GM19193 (cell line): Measurements from ENCODE around the gene MAP3K9.

ENCODE experiments used
- POLR2A ChIP-seq: IDR thresholded peaks from 4 replicates; pipeline ENCODE4 v1.6.1; 2011; ENCODE audit not compliant: insufficient read depth, insufficient read length; ENCODE audit errors: extremely low read depth

Gene MAP3K9

DNA sequence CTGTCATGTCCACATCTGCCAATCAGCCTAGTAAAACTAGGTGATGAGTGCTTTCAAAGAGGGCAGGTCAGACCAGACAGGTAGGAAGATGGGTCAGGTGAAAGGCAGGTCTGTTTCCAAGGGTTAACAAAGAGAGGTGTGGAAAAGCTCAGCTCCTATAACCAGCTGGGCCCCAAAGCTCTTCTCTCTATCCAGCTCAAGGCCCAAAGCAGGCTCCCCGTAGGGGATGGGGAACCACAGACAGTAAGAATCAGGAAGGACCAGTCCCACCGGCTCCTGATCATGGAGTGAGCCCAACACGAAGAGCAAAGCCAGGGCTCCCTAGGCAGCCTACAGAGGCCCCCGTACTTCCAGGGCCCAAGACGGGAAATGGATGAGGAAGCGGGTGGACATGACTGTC is 84.4 kb downstream of the MAP3K9 start:
- TF ChIP-seq POLR2A: no peak

- TF ChIP-seq POLR2A: no peak
Observed at GRCh38 chr14:70724110-70724509, 85.2 kb downstream of the MAP3K9 start.

DNA sequence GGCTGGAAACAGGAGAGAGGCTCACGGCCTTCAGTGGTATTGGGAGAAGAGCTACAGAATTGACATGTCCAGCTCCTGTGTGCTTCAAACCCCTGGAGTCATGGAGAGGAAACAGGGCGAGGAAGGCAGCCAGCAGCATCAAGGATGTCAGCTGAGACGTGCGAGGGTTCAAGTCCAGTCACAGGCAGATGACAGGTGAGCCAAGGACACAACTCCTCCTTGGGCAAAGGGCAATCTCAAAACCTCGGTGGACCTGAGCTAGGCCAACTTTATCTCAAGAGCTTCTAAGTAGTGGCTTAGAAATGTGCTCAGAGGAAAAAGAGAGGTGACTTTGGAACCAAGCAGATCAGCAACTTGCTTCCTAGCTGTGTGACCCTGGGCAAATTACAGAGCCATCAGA is 86.0 kb downstream of the MAP3K9 start:
- TF ChIP-seq POLR2A: no peak

GRCh38 chr14:70722418-70722817 is 86.9 kb downstream of the MAP3K9 start:
- TF ChIP-seq POLR2A: no peak

DNA sequence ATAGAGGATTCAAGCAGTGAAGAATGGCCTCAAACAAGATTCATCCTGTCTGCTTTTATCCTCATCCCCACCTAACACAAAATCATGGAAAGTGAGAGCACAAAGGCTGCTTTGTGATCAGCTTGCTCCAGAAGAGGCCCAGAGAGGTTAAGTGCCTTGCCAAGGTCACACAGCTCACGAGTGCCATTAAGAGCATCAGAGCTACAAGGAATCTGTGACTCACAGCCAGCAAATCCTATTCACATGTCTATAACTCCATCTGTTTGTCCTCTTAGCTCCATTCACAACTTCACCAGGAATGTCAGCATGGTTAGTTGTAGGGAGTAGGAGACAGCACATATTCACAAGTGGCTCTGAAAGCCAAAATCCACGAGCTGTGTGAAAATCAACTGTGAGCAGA is 87.8 kb downstream of the MAP3K9 start:
- no peak for TF ChIP-seq POLR2A

- no peak for TF ChIP-seq POLR2A
Observed at GRCh38 chr14:70718383-70719118, 90.8 kb downstream of the MAP3K9 start.

DNA sequence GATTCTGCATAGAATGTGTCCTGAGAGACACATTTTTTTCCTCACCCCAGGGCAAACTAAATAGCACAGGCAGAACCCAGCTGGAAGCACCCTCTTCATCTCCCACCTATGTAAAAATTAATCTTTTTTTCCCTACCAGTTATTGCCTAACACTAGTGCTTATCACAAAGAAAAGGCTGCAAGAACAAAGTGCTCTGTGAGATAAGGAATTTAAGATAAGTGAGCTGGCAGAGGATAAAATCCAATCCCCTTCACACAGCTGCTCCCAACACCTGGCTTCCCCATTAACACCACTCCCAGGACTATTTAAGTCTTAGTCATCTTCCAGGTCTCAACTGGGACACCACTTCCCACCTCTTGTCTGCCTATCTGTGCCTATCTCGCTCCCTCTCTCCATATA is 92.4 kb downstream of the MAP3K9 start:
- TF ChIP-seq POLR2A: no peak

DNA sequence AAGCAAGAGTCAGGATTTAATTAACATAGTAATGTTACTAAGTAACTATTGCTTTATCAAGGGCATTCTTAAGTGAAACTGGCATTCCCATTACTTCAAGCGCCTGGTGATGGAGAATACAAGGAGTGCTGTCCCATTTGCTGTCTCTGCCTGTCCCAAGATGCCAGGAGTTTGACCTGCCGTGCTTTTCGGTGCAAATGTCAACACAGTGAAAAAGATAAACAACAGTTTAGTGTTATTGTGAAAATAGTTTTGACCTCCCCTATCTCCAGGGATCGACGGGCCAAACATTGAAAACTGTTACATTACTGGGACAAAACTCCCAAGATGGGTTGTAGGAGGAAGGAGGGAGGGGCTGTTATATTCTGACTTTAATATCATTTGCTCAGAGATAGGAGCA is 92.8 kb downstream of the MAP3K9 start:
- TF ChIP-seq POLR2A: no peak

- TF ChIP-seq POLR2A: no peak
Observed at GRCh38 chr14:70714055-70714550, 95.2 kb downstream of the MAP3K9 start.

DNA sequence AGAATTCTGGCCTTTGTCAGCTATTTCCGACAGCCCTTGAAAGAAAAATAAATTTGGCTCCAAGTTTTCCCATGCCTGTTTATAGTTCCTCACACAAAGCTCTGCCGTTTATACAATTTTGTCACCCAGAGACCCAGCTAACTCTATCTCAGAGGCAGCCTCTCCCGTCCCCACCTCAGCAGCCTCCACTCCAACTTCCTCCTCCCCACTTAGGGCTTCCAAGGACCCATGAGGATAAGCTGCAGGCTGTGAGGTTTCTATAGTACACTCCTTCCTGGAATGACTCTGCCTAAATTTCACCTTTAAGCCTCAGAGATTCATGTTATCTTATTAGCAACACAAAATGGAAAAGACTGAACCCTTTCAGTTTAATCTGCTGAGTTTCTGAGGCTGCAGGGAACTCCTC is 95.8 kb downstream of the MAP3K9 start:
- TF ChIP-seq POLR2A: no peak

DNA sequence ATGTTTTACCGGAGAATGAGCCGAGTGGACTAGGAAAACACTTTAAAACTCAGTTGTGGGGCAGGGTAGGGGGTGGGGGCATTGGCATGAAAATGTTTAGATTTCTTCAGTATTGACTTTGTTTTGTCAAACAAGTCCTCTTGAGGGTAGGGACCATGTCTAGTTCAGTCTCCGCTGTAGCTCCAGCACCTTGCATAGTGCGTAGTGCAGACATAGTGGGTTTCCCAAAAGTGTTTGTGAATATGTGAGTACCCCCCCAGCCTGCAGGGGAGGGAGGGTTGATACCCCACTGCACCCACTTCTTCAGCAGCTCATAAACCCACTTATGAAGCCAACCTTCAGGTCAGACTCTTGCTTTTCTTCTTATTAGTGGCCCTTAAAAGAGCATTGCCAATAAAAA is 96.2 kb downstream of the MAP3K9 start:
- TF ChIP-seq POLR2A: no peak

- TF ChIP-seq POLR2A: no peak
Observed at GRCh38 chr14:70711451-70711850, 97.9 kb downstream of the MAP3K9 start.

DNA sequence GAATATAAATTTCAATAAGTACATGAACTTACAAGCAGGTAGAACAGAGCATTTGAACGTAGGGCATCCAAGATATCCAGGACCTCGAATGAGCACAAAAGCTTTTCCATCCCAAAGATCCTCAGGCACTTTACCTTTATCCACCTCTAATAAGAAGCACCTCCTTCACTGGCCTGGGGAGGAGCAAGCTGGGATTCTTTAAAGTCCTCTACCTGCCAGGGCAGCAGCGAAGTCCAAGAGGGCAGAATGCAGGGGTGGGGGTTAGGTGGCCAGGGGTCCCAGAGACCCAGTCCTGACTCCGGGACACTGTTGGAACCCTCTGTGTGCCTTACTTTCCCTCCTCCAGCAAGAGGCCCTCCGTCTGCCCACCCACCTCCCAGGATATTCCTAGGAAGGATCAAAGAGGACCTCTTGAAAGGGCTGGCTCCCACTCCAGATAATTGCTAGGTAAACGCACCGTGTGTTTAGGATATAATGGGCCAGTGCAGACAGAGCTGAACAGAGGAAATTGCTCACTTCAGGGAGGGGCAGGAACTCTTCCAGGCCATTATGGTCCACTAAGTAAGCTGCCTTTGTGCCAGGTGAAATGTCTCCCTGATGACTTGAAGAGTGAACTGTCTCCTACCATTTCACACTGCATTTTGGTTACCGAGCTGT is 99.5 kb downstream of the MAP3K9 start:
- no peak for TF ChIP-seq POLR2A

DNA sequence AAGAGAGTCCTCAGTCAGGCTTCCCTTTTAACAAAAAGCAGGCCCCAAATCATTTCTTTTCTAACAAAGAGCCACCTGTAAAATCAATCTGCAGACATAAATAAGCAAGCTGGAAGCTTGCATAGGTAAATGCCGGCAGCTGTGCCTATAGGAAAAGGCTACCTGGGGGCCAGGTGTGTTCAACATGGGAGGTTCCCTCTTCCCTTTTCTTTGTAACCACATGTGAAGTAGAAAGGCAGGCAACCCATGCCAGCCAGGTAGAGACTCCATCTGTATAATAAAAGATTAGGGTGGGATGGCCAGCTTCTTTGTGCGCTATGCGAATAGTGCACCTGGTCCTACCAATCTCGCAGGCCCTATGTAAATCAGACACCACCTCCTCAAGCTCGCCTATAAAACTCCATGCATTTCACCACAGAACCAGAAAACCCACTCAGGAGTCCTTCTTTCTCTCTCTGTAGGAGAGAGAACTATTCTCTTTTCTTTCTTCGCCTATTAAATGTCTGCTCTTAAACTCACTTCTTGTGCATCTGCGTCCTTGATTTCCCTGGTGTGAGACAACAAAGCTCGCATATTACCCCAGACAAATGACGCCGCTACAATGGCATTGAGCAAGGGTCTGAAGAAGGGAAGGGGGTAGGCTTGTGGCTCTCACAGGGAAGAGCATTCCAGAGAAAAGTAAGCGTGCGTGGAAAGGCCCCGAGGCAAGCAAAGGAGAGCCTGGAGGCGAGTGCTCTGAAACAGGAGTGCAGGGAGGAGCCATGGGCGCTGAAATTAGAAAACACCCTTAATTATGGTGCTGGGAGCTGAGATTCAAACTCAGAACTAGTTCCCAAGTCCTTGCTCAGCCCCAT is 100.4 kb downstream of the MAP3K9 start:
- no peak for TF ChIP-seq POLR2A
